GM12801 (cell line): ENCODE data around the gene GTPBP3.

Source experiments
- CTCF ChIP-seq: IDR thresholded peaks from one replicate; pipeline ENCODE4 v1.5.1; 2011; ENCODE audit warnings: control low read depth; ENCODE audit not compliant: insufficient read length; ENCODE audit errors: extremely low read depth

GTPBP3 gene

GRCh38 chr19:17347361-17347760 lies 10.0 kb downstream of the GTPBP3 start:
- TF ChIP-seq CTCF = no peak

- TF ChIP-seq CTCF = no peak
These were observed 10.5 kb downstream of the GTPBP3 start for GRCh38 chr19:17347877-17348276.

GRCh38 chr19:17348700-17349099 lies 11.3 kb downstream of the GTPBP3 start:
- TF ChIP-seq CTCF = no peak

- TF ChIP-seq CTCF = no peak
These were observed 14.6 kb downstream of the GTPBP3 start for GRCh38 chr19:17351815-17352435.

GRCh38 chr19:17352608-17353280 lies 15.4 kb downstream of the GTPBP3 start:
- TF ChIP-seq CTCF = no peak

- TF ChIP-seq CTCF = no peak
These were observed 16.0 kb downstream of the GTPBP3 start for GRCh38 chr19:17353386-17353785.

- TF ChIP-seq CTCF = no peak
These were observed 19.8 kb downstream of the GTPBP3 start for GRCh38 chr19:17357078-17357666.
